Spinal cord (tissue), 10 donors: ENCODE measurements around the gene CACNA1A. TPM values are rescaled to one million over a fixed set of nuclear protein-coding genes. Genes with fewer than 3 reads are reported as not detected.
"Not testable (repeated sequence)": the region's sequence is repeated elsewhere in the genome, so short reads cannot be mapped to it uniquely, and the experiment has no call there.

Experiments
- DNase-seq, 6 donors: peaks; one replicate each; pipeline versions ENCODE4 v3.0.0 to v3.0.0-alpha.2; 2013 to 2015; ENCODE audit warnings: low spot score in 6 of 6, low read depth in 4 of 6
- H3K27ac ChIP-seq: one replicate; pipeline ENCODE4 v1.5.1; 2013; ENCODE audit warnings: low read depth, low read length, control low read depth
- H3K27me3 ChIP-seq: one replicate; pipeline ENCODE4 v1.6.1; 2013; ENCODE audit warnings: low read length; ENCODE audit not compliant: control insufficient read depth, insufficient read depth
- H3K36me3 ChIP-seq: one replicate; pipeline ENCODE4 v1.6.1; 2013; ENCODE audit warnings: low read length; ENCODE audit not compliant: control insufficient read depth, insufficient read depth
- H3K4me1 ChIP-seq: one replicate; pipeline ENCODE4 v1.6.1; 2013; ENCODE audit warnings: low read length; ENCODE audit not compliant: control insufficient read depth, insufficient read depth
- H3K4me3 ChIP-seq: one replicate; pipeline ENCODE4 v1.5.1; 2013; ENCODE audit warnings: low read depth, low read length, control low read depth
- H3K9me3 ChIP-seq: one replicate; pipeline ENCODE4 v1.6.1; 2013; ENCODE audit warnings: low read length; ENCODE audit not compliant: control insufficient read depth, insufficient read depth
- WGBS: methylation state at CpG from one replicate; pipeline ENCODE4 v1.1.5; 2013; ENCODE audit warnings: missing lambda C conversion rate; ENCODE audit not compliant: insufficient coverage; 5-methylcytosine and 5-hydroxymethylcytosine counted together
- polyA plus RNA-seq, 2 donors: library from polyadenylated mRNA; unstranded; fragments of 120-200 nt; gene quantifications; one replicate each; pipeline ENCODE4 v1.2.1, GENCODE V29; 2013; ENCODE audit not compliant: insufficient read length in 2 of 2
- total RNA-seq, 2 donors: library from RNA; depleted of rRNA in 1 of 2; stranded (reverse); fragments of 120-200 nt in 1 of 2; fragments of >200 nt in 1 of 2; gene quantifications; one replicate each; pipeline versions ENCODE4 v1.2.3 to v1.2.4, GENCODE V29; 2013 to 2014
- donor health status: healthy.

Gene CACNA1A
- total and polyA plus RNA-seq, 4 donors: 39.8 to 116 (median 66.7) TPM

- whole genome bisulfite sequencing: 69% methylated on average over 7 of the region's 18 CpGs
- Histone ChIP-seq H3K27me3 (no peaks in the 10 kb centered on the region), H3K36me3 (no peaks in the 10 kb centered on the region), H3K27ac (no peak overlapping the region), H3K9me3 (no peaks in the 10 kb centered on the region), H3K4me1 (peaks cover 15% of the 10 kb centered on the region), H3K4me3 (no peak overlapping the region)
- no peak for DNase-seq
Observed at GRCh38 chr19:13172346-13173138, 333.7 kb downstream of the CACNA1A start.

GRCh38 chr19:13171146-13171545 lies 335.1 kb downstream of the CACNA1A start:
- 100% methylated on average over 1 of the region's 7 CpGs for WGBS
- H3K4me1 ChIP-seq: peaks cover 24% of the 10 kb centered on the region

GRCh38 chr19:13169769-13170168 lies 336.5 kb downstream of the CACNA1A start:
- no peaks in the 10 kb centered on the region for H3K9me3 ChIP-seq
- no peaks in the 10 kb centered on the region for H3K36me3 ChIP-seq
- peaks cover 33% of the 10 kb centered on the region for H3K4me1 ChIP-seq
- H3K4me3 ChIP-seq: no peak overlapping the region
- WGBS: 97% methylated on average over 3 of the region's 5 CpGs
- no peak for DNase-seq
- no peaks in the 10 kb centered on the region for H3K27me3 ChIP-seq
- H3K27ac ChIP-seq: no peak overlapping the region

More at GRCh38 chr19:13171146-13171545, 335.1 kb downstream of the CACNA1A start:
- Histone ChIP-seq H3K27ac (no peak overlapping the region), H3K4me3 (no peak overlapping the region), H3K36me3 (no peaks in the 10 kb centered on the region), H3K27me3 (no peaks in the 10 kb centered on the region), H3K9me3 (no peaks in the 10 kb centered on the region)
- no peak for DNase-seq

- WGBS: 100% methylated on average over 1 of the region's 3 CpGs
- H3K27ac ChIP-seq: not testable (repeated sequence)
Observed at GRCh38 chr19:13166151-13166550, 340.1 kb downstream of the CACNA1A start.

GRCh38 chr19:13165162-13165997 lies 340.9 kb downstream of the CACNA1A start:
- Histone ChIP-seq H3K36me3 (no peaks in the 10 kb centered on the region), H3K9me3 (no peaks in the 10 kb centered on the region), H3K4me3 (no peak overlapping the region), H3K4me1 (peaks cover 57% of the 10 kb centered on the region), H3K27me3 (no peaks in the 10 kb centered on the region), H3K27ac (peak overlapping the region; percentile 97)
- 75% methylated on average over 13 of the region's 19 CpGs for WGBS
- peak in 2 of 6 donors; percentile 43 to 62 for DNase-seq

More at GRCh38 chr19:13166151-13166550, 340.1 kb downstream of the CACNA1A start:
- not testable (repeated sequence) for H3K27me3 ChIP-seq, H3K36me3 ChIP-seq, H3K4me3 ChIP-seq, DNase-seq, H3K9me3 ChIP-seq
- H3K4me1 ChIP-seq: peaks cover 57% of the 10 kb centered on the region

GRCh38 chr19:13164343-13165161 lies 341.7 kb downstream of the CACNA1A start:
- Histone ChIP-seq H3K27ac (peak overlapping the region; percentile 97), H3K4me3 (peak overlapping the region; percentile 33), H3K36me3 (no peaks in the 10 kb centered on the region), H3K4me1 (peaks cover 57% of the 10 kb centered on the region), H3K9me3 (no peaks in the 10 kb centered on the region), H3K27me3 (no peaks in the 10 kb centered on the region)
- WGBS: 10% methylated on average over 18 of the region's 19 CpGs
- peak in 2 of 6 donors; percentile 91 to 93 for DNase-seq

GRCh38 chr19:13163609-13164342 lies 342.5 kb downstream of the CACNA1A start:
- Histone ChIP-seq H3K36me3 (no peaks in the 10 kb centered on the region), H3K27ac (peak overlapping the region; percentile 97), H3K27me3 (no peaks in the 10 kb centered on the region), H3K9me3 (no peaks in the 10 kb centered on the region), H3K4me3 (peak overlapping the region; percentile 33), H3K4me1 (peaks cover 57% of the 10 kb centered on the region)
- WGBS: 5% methylated on average over 18 of the region's 20 CpGs
- peak in 2 of 6 donors; percentile 78 to 82 for DNase-seq

- 2% methylated on average over 54 of the region's 58 CpGs for WGBS
- Histone ChIP-seq H3K9me3 (no peaks in the 10 kb centered on the region), H3K27me3 (no peaks in the 10 kb centered on the region), H3K36me3 (no peaks in the 10 kb centered on the region), H3K4me3 (peak overlapping the region; percentile 60), H3K4me1 (peaks cover 56% of the 10 kb centered on the region), H3K27ac (peak overlapping the region; percentile 97)
- peak in 2 of 6 donors; percentile 96 to 97 for DNase-seq
Observed at GRCh38 chr19:13162724-13163608, 343.3 kb downstream of the CACNA1A start.
